Stimulated activated CD8-positive, alpha-beta memory T cell treated with anti-CD3 and anti-CD28 coated beads, Interleukin-12 subunit alpha, Interleukin-12 subunit beta, amount 100 ng/mL, for 24 hours (primary cell): ENCODE results near the gene EXOC4.
"Not testable (repeated sequence)": the region's sequence is repeated elsewhere in the genome, so short reads cannot be mapped to it uniquely, and the experiment has no call there.

Experiments
- DNase-seq: peaks from one replicate; pipeline ENCODE4 v3.0.0-alpha.2; 2020; ENCODE audit errors: extremely low read depth

The EXOC4 gene

DNA sequence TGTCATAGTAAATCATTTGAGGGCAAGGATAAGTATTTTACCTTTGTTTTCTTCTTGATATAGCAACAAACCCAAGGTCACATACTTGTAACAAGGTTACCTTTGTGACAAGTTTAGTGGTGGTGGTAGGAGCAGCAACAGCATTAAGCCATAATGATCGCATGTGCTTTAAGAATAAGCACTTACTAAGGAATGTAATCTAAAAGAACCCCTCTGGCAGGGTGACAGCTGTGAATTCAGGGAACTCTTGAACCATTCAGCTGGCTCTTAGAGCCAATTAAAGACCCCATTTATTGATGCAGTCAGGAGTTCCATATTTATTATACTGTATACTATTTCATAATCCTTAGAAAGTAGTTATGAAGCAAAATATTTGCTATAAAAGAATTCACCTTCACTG is 370.8 kb downstream of the EXOC4 start:
- DNase-seq, result no peak

GRCh38 chr7:133625046-133625445 is 372.2 kb downstream of the EXOC4 start:
- DNase-seq, result no peak

DNA sequence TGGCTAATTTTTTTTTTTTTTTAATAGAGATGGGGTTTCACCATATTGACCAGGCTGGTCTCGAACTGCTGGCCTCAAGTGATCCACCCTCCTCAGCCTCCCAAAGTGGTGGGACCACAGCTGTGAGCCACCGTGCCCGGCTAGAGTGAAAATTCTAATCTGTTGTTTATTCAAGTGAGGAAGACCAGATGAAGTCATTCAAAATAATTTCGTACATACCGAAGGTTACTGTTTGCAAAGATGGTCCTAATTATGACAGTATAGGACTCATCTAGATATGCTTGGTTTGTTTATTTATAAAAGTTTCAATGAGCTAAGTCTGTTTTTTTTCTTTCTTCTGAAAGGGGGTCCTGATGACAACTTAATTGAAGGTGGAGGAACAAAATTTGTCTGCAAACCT is 376.8 kb downstream of the EXOC4 start:
- no peak for DNase-seq

- no peak for DNase-seq
Measured at GRCh38 chr7:133633055-133633454, 380.2 kb downstream of the EXOC4 start.

- DNase-seq, result no peak
Measured at GRCh38 chr7:133635541-133635940, 382.7 kb downstream of the EXOC4 start.

DNA sequence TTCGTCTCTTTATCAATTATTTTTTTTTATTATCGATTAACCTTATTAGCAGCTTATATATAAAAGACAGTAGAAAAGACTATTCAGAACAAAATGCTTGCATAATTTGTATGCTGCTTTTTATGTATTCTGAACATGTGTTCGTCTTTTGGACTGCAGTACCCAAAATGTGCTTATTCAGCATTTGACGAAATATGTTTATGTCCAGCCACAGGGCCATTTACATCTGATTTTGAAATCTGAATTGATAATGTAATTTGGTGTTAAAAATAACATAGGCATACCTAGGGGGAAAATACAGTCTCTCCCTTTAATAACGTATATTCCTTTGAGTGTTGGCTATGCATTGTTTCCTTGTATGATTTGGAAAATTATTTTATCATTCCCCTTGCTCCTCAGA is 386.0 kb downstream of the EXOC4 start:
- DNase-seq, result no peak

- no peak for DNase-seq
Measured at GRCh38 chr7:133641436-133641835, 388.6 kb downstream of the EXOC4 start.

GRCh38 chr7:133642907-133643306 is 390.0 kb downstream of the EXOC4 start:
- DNase-seq, result no peak

DNA sequence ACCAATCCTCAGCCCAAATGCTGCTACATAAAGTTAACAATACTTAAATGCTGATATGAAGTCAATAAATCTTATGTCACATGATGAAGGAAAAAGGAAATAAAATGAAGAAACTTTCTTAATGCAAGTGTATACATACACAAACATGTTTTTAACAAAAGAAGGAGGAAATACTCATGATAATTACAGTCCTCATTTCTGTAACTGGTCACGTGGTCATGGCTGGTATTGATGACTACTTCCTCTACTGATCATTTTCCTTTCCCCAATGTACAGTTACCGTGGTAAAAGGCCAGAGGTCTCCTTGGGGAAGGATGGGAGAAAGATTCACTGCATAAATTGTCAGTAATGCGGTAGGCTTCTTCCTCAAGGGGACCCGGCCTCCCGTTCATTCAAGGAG is 390.8 kb downstream of the EXOC4 start:
- DNase-seq, result not testable (repeated sequence)

- no peak for DNase-seq
Measured at GRCh38 chr7:133645884-133646391, 393.1 kb downstream of the EXOC4 start.

DNA sequence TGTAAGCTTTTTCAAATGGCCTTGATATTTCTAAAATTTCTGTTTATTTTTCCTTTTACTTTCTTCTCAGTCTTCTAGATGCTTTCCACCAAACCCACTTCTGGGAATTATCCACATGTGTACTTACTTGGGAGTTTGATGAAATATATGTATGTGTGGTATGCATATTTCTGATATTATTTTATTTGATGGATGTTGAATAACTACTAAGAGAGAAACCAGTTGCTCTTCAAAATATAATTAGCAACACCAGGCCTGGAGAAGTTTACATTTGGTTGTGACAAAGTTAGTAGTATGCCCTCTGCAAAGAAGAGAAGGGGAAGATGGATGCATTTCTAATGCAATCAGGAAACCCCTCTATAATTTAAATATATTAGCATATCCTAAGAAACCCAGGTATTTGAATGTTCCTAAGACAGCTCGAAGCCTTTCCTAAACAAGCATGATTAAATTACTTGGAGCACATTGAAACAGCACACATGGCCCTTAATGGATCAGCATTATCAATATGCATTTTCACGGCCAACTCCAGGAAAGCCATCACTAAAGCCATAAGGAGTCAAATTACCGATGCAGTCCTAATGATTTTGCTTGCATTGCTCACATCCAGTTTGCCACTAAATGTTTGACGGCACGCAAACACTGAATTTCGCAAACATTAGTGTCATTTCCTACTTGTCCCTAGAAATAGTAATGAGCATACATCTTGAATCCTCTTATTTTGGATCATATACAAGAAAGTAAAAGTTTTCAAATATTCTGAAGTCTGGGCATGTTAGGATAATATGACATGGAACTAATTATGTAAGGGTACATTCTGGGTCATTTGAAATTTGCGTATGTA is 393.8 kb downstream of the EXOC4 start:
- DNase-seq, result no peak

DNA sequence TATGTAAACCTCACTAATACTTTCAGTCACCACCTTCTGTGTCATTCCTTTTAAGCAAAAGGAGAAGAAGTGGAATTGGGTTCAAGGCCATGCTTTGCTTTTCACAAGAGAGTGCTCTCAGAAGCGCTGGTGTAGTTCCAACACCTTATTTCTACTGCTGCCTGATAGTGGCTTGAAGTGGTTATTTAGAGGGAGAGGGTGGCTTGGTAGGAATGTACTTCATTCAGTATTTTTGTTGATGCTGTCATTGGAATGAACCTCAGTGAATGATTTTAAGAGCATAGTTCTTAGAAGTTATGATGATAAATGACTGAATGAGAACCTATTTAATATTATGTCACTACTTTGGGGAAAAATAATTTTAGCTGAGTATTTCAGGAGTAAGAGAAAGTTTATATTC is 396.7 kb downstream of the EXOC4 start:
- no peak for DNase-seq

DNA sequence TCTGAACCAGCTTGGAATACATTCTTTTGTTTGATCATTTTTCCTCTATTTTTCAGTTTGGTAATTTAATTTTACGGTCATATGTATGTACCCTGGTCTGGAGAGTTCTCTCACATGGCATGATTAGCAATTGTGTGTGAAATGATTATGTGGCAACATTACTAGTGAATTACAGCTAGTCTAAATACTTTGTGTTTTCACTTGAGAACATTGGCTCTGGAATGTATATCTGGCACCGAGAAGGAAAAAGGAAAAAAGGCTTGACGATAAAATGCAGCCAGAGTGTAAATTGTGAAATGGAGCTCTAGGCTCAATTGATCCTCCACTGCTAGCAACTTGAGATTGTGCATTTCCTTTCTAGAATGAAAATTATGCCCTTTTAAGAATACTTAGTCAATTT is 397.2 kb downstream of the EXOC4 start:
- DNase-seq, result no peak

DNA sequence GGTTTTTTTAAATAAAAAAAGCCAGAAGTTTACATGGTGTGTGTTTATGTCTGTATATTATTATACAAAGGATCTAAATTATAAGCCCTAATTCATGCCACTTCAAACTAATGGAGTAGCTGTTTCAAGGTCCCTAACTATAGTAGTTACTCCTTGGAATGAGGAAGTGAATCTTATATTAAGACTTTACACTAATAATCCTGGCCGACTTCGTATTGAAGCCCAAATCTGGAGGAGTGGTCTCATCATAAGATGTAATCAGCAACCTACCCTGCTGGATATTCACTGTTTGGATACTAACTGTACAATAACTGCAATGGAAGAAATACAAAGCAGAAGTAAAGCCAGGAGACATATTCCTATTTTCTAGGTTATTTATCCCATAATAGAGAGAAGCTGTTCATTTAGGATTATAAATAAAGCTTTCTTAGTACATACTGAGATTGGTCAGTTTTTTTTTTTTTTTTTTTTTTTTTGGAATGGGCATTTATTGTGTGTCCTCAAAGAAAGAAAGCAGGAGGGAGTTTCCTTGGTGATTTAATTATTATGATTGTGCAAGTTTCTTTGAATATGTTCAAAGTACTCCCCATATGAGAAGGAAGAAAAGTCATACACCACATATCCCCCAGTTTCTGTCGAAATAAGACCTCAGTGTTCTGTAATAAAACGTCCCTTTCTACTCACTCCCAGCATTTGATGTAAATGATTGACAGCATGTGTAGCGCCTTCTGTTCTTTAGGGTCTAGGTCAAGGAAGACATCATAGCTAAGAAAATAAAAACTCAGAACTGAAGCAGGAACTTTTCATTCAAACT is 397.8 kb downstream of the EXOC4 start:
- DNase-seq, result no peak

DNA sequence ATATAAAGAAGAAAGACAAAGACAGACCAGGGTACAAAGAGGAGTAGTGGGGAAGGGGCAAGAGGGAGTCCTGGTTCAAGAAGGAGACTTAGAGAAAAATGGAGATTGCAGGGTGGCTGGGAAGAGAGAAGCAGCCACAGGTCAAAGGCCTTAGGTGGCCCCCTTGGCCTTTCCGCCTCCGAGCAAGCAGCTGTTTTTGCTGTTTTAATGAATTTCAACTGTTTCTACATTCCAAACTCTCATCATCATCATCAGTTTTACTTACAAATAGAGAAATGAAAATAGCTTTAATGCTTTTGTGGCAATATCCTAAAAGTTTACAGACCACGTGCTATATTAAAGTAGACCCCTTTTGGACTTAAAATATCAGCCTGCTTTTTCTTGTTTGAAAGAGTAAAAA is 399.7 kb downstream of the EXOC4 start:
- no peak for DNase-seq

DNA sequence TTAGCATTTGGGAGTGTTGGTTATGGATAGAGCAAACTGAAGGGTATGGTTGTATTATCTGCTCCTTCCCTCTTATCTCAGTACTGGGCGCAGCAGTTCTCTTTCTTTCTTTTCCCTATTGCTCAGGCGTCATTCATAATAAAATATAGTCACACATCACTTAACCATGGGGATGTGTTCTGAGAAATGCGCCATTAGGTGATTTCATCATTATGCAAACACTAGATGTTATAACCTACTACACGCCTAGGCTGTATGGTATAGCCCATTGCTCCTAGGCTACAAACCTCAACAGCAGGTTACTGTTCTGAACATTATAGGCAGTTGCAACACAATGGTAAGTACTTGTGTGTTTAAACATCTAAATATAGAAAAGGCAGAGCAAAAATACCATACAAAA is 401.7 kb downstream of the EXOC4 start:
- no peak for DNase-seq

DNA sequence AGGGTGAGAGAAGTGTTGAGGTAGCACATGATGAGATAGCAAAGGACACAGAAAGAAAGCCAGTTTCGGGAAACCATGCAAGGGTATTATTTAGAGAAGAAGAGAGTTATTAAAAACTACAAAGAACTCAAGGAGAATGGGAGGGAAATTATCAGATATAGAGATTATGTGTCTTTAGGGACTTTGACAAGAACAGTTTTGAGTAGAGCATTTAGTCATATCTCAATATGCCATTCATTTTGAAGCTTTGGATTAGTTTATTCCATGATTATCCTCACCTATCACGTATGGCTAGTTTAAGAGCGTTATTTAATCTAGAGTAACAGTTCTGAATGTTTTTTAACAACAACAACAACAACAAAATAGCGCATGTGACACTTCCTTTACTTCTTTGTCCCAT is 409.4 kb downstream of the EXOC4 start:
- DNase-seq, result no peak

DNA sequence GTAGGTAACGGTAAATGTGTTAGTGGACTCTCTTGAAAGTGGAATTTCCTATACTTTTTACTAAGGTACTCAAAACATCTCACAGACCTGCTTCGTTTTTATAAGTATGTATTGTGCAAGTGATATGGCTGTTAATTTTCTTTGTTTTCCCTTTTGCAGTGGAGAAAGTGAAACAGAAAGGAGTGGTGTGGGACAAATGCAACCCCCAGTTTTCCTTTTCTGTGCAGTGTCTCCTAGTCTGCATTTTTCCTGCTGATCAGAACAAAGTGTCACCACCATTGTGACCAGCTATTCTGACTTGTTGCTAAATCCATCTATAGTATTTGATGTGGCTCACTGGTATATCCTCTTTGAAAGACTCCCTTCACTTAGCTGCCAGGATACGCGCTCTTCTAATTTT is 410.0 kb downstream of the EXOC4 start:
- no peak for DNase-seq

GRCh38 chr7:133664528-133664927 is 411.6 kb downstream of the EXOC4 start:
- DNase-seq, result no peak

DNA sequence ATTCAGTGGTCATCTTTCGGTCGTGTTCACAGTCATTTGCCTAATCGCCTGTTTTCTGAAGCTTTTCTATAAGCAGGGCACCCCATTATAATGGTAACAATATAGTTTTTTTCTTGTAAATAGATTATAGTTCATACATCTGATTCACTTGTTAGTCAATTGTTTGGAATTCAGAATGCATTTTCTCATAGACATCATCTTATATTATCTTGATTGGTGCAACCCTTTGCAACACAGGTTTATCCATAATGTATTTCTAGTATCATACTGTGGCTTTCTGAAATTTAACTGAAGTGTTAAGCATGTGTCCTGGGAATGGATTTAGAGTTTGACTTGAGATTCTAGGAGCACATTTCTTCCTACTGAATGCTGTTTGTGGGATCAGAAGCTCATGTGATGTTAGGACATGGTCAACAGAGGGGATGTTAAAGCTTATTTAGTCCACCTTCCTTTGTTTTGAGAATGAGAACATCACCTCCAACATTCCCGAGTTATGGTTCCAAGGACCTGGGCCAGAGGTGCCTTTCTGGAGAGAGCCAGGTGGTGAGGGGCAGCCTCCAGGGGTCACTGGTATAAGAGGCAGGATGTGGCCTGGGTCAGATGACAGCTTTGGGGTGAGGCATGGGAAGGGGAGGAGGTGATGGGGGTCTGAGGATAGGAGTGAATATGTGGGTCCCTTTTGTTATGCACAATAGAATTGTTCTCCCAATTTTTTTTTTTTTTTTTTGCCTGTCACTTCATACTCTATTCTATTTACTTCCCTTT is 415.6 kb downstream of the EXOC4 start:
- DNase-seq, result no peak

- DNase-seq, result no peak
Measured at GRCh38 chr7:133669061-133669455, 416.2 kb downstream of the EXOC4 start.

- DNase-seq, result no peak
Measured at GRCh38 chr7:133670250-133670649, 417.4 kb downstream of the EXOC4 start.
